OCI-LY3 (cell line): ENCODE measurements around the gene NDUFAF3.

Source experiments
- EZH2phosphoT487 ChIP-seq: fragments of 200-600 bp; shearing (Covaris generic); IDR thresholded peaks from 2 replicates; pipeline ENCODE4 v1.6.1; 2018; ENCODE audit warnings: antibody characterized with exemption, mixed run types, low read depth
- TF ChIP-seq, protein P1 (sequence below): fragments of 200-600, 300-600 bp; sonication (generic); IDR thresholded peaks from 2 replicates; pipeline ENCODE4 v1.5.1; 2014; ENCODE audit warnings: antibody characterized with exemption, low read length, low read depth

DNA sequence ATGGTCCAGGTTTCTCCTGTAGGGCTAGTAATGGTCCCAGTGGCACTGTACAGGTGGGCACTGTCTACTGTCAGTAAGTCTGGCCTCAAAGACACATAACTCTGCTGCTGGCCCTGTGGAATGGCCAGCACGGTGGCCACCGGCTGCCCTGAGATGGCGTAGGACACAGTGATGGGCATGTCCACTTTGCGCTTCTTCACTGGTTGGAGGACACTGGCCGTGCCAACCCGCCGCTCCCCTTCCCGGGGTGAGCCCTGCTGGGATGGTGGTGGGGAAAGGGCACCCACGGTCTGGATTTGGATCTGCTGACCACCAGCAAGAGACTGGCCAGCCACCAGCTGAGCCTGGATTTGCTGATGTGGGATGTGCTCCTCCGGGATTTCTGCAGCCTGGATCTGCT is 35.3 kb downstream of the NDUFAF3 start:
- TF ChIP-seq, protein P1, sequence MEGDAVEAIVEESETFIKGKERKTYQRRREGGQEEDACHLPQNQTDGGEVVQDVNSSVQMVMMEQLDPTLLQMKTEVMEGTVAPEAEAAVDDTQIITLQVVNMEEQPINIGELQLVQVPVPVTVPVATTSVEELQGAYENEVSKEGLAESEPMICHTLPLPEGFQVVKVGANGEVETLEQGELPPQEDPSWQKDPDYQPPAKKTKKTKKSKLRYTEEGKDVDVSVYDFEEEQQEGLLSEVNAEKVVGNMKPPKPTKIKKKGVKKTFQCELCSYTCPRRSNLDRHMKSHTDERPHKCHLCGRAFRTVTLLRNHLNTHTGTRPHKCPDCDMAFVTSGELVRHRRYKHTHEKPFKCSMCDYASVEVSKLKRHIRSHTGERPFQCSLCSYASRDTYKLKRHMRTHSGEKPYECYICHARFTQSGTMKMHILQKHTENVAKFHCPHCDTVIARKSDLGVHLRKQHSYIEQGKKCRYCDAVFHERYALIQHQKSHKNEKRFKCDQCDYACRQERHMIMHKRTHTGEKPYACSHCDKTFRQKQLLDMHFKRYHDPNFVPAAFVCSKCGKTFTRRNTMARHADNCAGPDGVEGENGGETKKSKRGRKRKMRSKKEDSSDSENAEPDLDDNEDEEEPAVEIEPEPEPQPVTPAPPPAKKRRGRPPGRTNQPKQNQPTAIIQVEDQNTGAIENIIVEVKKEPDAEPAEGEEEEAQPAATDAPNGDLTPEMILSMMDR = no peak
- TF ChIP-seq EZH2phosphoT487 = no peak
